Measurements from ENCODE around the gene RPRD1A. TPM values are rescaled to one million over a fixed set of nuclear protein-coding genes. Genes with fewer than 3 reads are reported as not detected.
"Not testable (repeated sequence)": the region's sequence is repeated elsewhere in the genome, so short reads cannot be mapped to it uniquely, and the experiment has no call there.

Gene RPRD1A
- total RNA-seq, 2 donors from 2014 or later: 30.6 to 31.1 TPM

DNA sequence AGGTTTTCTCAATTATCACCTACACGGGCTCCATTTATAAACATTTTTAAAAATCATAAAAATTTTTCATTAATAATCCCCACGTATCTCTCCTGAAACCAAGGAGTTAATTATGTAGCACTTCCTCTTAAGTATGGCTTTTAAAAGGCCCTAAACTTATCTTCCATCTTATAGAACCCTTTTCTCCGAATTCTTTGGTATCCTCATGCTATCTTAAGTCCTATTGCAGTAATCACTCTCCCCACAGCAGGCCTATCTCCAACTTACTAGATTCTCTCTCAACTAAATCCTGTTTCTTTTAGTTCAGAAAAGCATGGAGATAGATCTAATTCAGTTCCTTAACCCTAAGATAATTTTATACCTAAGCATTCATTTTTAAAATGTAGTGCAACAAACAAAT, 26.2 kb downstream of the RPRD1A start:
- H3K4me3 Mint-ChIP-seq: no peak overlapping the region
- peak overlapping the region; percentile 1 for H3K27ac Mint-ChIP-seq
- H3K27me3 Mint-ChIP-seq (ENCODE audit: low read depth): no peaks in the 10 kb centered on the region
- DNase-seq: no peak
- peaks cover 10 to 11% of the 10 kb centered on the region in 2 donors for H3K36me3 Mint-ChIP-seq (ENCODE audit: insufficient read depth in 2 of 2)
- peaks cover 5 to 6% of the 10 kb centered on the region in 2 donors for H3K9me3 Mint-ChIP-seq
- peaks cover 23% of the 10 kb centered on the region for H3K4me1 Mint-ChIP-seq (ENCODE audit: low read depth)
- no peak for ATAC-seq (replicated peaks in 1 of 2)

- Mint-ChIP-seq H3K4me1 (ENCODE audit: low read depth) (peaks cover 35% of the 10 kb centered on the region), H3K27me3 (ENCODE audit: low read depth) (no peaks in the 10 kb centered on the region), H3K27ac (no peak overlapping the region), H3K36me3 (ENCODE audit: insufficient read depth in 2 of 2) (peaks cover 11% of the 10 kb centered on the region in 2 donors), H3K9me3 (peaks cover 5 to 6% of the 10 kb centered on the region in 2 donors), H3K4me3 (no peak overlapping the region)
- DNase-seq (no peak), ATAC-seq (replicated peaks in 1 of 2) (no peak)
Measured at GRCh38 chr18:36038102-36038663, 29.2 kb downstream of the RPRD1A start.

DNA sequence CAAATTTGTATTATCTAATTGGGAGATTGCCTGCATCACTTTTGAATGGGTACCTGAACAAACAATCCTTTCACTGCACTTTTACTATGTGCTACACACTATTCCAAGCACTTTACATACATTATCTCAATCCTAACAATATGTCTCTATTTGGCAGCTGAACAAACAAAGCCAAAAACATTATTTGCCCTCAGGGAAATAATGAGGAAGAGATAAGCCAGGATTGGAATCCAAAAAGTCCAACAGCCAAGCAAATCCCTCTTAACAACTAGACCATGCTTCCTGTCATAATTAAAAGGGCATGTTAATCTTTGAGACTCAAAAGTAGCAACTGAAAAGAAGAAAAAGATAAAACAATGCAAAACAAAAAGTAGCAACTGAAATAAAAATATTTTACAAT, 32.1 kb downstream of the RPRD1A start:
- DNase-seq (no peak), ATAC-seq (replicated peaks in 1 of 2) (no peak)
- Mint-ChIP-seq H3K9me3 (peaks cover 5 to 6% of the 10 kb centered on the region in 2 donors), H3K27ac (no peak overlapping the region), H3K4me3 (no peak overlapping the region), H3K36me3 (ENCODE audit: insufficient read depth in 2 of 2) (peaks cover 11 to 16% of the 10 kb centered on the region in 2 donors), H3K4me1 (ENCODE audit: low read depth) (peaks cover 18% of the 10 kb centered on the region), H3K27me3 (ENCODE audit: low read depth) (no peaks in the 10 kb centered on the region)

DNA sequence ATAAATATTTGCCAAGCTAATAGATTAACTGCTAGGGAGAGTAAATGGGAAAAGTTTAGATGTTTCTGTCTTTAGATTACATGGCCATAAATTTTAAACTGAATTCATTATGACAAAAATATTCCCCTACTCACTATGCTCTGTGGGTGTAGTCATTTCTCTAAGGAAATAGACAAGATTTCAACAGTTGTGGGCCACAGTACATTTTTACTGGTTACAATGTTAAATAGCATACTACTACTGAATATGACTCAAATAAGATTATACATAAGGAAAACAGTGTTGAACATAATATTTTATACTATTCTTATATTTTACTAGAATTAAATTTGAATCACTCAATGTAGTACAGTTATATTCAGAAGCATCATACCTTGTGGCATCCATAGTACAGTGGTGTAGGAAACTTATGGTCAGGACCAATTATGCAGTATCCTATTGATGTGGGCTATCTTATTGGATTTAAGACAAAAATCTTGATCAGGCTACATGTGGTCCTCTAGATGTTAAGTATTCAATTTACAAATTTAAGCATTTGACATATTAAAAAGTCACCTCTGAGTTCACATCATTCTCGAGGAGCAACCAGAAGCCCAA, 33.0 kb downstream of the RPRD1A start:
- Mint-ChIP-seq H3K27me3 (ENCODE audit: low read depth) (no peaks in the 10 kb centered on the region), H3K36me3 (ENCODE audit: insufficient read depth in 2 of 2) (peaks cover 11 to 13% of the 10 kb centered on the region in 2 donors), H3K4me1 (ENCODE audit: low read depth) (peaks cover 19% of the 10 kb centered on the region), H3K27ac (no peak overlapping the region), H3K4me3 (no peak overlapping the region), H3K9me3 (peaks cover 3 to 5% of the 10 kb centered on the region in 2 donors)
- DNase-seq (no peak), ATAC-seq (replicated peaks in 1 of 2) (peak in 1 of 2 donors; percentile 49)

- Mint-ChIP-seq H3K4me1 (ENCODE audit: low read depth) (peaks cover 22% of the 10 kb centered on the region), H3K4me3 (no peak overlapping the region), H3K9me3 (no peaks in the 10 kb centered on the region), H3K36me3 (ENCODE audit: insufficient read depth in 2 of 2) (peaks cover 1 to 5% of the 10 kb centered on the region in 2 donors), H3K27me3 (ENCODE audit: low read depth) (no peaks in the 10 kb centered on the region), H3K27ac (no peak overlapping the region)
- no peak for ATAC-seq (replicated peaks in 1 of 2)
- DNase-seq: no peak
Measured at GRCh38 chr18:36031903-36032302, 35.5 kb downstream of the RPRD1A start.

DNA sequence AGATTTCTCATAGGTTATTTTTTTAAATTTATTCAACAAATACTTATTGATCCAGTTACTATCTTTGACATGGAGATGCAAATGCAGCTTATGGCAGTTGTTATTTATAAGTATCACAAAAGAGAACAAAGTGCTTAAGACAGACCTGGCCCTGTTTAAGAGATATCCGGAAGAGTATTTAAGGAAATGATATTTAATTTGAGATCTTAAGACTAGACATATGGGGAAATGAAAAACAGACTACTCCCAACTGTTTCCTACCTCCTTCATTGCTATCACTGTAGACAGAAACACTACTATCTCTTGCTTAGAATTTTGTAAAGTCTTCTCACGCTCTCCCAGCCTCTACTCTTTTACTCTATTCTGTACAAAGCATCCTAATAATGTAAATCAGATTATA, 36.0 kb downstream of the RPRD1A start:
- H3K9me3 Mint-ChIP-seq: no peaks in the 10 kb centered on the region
- H3K27me3 Mint-ChIP-seq (ENCODE audit: low read depth): no peaks in the 10 kb centered on the region
- no peak for DNase-seq
- ATAC-seq (replicated peaks in 1 of 2): no peak
- H3K4me1 Mint-ChIP-seq (ENCODE audit: low read depth): peaks cover 22% of the 10 kb centered on the region
- peaks cover 1 to 5% of the 10 kb centered on the region in 2 donors for H3K36me3 Mint-ChIP-seq (ENCODE audit: insufficient read depth in 2 of 2)
- H3K27ac Mint-ChIP-seq: no peak overlapping the region
- H3K4me3 Mint-ChIP-seq: no peak overlapping the region

DNA sequence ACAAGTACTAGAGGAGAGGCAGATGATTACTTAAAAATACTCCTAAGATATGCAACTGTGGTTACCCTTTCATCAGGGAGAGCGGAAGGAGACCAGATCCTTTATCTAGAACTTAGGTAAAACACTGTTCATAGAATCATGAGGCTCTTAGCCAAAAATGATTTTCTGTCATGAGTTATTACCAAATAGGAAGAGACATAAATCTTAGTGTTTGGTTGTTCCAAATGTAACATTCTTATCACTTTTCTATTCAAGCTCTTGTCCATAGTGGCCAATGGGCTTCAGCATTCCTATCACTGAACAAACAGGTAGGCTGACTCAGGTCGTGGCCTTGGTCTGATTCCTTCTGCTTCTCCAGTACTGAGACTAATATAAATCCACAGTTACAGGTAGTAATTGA, 38.5 kb downstream of the RPRD1A start:
- no peak for DNase-seq
- peaks cover 0 to 10% of the 10 kb centered on the region in 2 donors for H3K36me3 Mint-ChIP-seq (ENCODE audit: insufficient read depth in 2 of 2)
- H3K4me3 Mint-ChIP-seq: peak overlapping the region in 1 of 2 donors; percentile 29
- no peaks in the 10 kb centered on the region for H3K9me3 Mint-ChIP-seq
- peaks cover 8% of the 10 kb centered on the region for H3K4me1 Mint-ChIP-seq (ENCODE audit: low read depth)
- ATAC-seq (replicated peaks in 1 of 2): no peak
- H3K27ac Mint-ChIP-seq: peak overlapping the region; percentile 50
- H3K27me3 Mint-ChIP-seq (ENCODE audit: low read depth): no peaks in the 10 kb centered on the region

DNA sequence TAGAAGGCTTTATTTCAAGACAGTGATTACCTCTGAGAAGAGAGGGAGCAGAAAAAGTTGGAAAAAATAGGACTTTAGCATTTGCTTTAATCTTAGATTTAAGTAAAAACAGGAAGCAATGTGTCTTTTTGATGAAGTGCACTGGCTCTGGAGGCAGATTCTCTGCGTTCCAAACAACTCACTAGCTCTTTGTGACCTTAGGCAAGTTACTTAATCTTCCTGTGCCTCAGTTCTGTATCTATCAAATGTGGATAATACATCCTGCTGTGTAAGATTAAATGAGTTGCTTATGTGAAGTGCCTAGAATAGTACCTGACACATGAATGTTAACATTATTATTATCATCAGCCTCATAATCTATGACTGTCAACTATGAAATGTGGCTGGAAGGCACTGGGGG, 42.3 kb downstream of the RPRD1A start:
- Mint-ChIP-seq H3K4me3 (no peak overlapping the region), H3K4me1 (ENCODE audit: low read depth) (peaks cover 4% of the 10 kb centered on the region), H3K9me3 (no peaks in the 10 kb centered on the region), H3K27me3 (ENCODE audit: low read depth) (no peaks in the 10 kb centered on the region), H3K36me3 (ENCODE audit: insufficient read depth in 2 of 2) (peaks cover 0 to 5% of the 10 kb centered on the region in 2 donors), H3K27ac (no peak overlapping the region)
- no peak for ATAC-seq (replicated peaks in 1 of 2)
- no peak for DNase-seq

GRCh38 chr18:36024241-36024640, 43.1 kb downstream of the RPRD1A start:
- DNase-seq; H3K4me3 Mint-ChIP-seq; ATAC-seq (replicated peaks in 1 of 2); H3K4me1 Mint-ChIP-seq (ENCODE audit: low read depth); H3K27ac Mint-ChIP-seq; H3K9me3 Mint-ChIP-seq; H3K36me3 Mint-ChIP-seq (ENCODE audit: insufficient read depth in 2 of 2); H3K27me3 Mint-ChIP-seq (ENCODE audit: low read depth): not testable (repeated sequence)

DNA sequence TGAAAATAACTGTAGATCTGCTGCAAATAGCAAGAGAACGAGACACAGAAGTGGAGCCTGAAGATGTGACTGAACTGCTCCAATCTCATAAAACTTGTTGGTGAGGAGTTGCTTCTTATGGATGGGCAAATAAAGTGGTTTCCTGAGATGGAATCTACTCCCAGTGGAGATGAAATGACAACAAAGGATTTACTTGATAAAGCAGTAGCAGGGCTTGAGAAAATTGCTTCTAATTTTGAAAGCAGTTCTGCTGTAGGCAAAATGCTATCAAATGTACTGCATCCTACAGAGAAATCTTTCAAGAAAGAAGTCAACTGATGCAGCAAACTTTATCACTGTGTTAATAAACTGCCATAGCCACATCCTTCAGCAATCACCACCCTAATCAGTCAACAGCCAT, 44.0 kb downstream of the RPRD1A start:
- DNase-seq: no peak
- Mint-ChIP-seq H3K4me1 (ENCODE audit: low read depth) (no peaks in the 10 kb centered on the region), H3K27me3 (ENCODE audit: low read depth) (no peaks in the 10 kb centered on the region), H3K36me3 (ENCODE audit: insufficient read depth in 2 of 2) (peaks cover 0 to 5% of the 10 kb centered on the region in 2 donors), H3K4me3 (no peak overlapping the region), H3K9me3 (no peaks in the 10 kb centered on the region), H3K27ac (no peak overlapping the region)
- no peak for ATAC-seq (replicated peaks in 1 of 2)

DNA sequence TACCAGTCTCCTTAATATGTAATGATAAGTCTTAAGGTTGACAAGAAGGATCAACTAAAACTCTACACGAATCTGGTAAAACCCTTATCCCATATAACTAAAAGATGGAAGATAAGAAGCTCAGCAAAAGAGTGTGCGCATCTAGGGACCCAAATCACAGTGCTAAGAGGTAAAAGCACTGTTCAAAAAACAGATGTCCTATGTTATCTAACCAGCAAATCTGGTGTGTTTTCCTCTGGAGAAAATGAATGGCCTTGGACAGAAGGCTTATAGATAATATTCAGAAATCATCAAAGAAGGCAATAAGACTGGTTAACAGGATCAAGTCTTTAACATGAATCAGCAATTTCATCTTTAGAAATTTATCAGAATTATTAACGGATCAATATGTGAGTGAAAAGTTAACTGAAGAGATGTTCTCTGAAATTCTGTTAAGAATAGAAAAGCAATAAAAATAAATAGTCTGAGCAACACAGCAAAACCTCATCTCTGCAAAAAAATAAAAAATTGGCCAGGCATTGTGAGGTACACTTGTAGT, 47.1 kb downstream of the RPRD1A start:
- DNase-seq: no peak
- Mint-ChIP-seq H3K27ac (no peak overlapping the region), H3K4me3 (no peak overlapping the region), H3K36me3 (ENCODE audit: insufficient read depth in 2 of 2) (no peaks in the 10 kb centered on the region), H3K4me1 (ENCODE audit: low read depth) (no peaks in the 10 kb centered on the region), H3K27me3 (ENCODE audit: low read depth) (no peaks in the 10 kb centered on the region), H3K9me3 (no peaks in the 10 kb centered on the region)
- ATAC-seq (replicated peaks in 1 of 2): no peak

DNA sequence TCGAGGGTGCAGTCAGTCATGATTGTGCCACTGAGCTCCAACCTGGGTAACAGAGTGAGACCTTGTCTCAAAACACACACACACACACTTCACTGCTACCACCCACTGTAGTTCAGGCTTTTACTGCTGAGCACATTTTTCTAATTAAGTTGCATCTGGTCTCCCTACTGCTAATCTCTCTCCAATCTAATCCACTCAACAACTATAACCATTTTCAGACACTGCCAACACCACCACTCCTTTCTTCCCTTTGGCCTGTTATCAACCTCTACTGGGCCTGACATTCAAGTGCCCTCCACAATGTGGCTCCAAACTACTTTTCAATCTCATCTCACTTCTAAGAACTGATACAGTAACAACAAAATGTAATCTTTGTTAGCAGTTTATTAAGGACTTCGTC, 50.1 kb downstream of the RPRD1A start:
- Mint-ChIP-seq H3K4me1 (ENCODE audit: low read depth) (no peaks in the 10 kb centered on the region), H3K27ac (no peak overlapping the region)

DNA sequence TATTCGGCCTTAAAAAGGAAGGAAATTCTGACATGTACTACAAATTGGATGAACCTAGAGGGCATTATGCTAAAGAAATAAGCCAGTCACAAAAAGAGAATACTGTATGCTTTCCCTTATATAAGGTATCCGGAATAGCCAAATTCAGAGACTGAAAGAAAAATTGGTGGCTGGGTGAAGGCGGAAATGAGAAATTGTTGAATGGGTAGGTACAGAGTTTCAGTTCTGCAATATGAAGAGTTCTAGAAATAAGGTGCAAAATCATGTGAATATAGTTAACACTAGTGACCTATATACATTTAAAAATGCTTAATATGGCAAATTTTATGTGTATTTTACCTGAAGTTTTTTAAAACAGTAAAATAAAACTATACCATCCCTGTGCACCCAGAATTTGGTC, 51.7 kb downstream of the RPRD1A start:
- no peaks in the 10 kb centered on the region for H3K36me3 Mint-ChIP-seq (ENCODE audit: insufficient read depth in 2 of 2)
- DNase-seq (no peak), ATAC-seq (replicated peaks in 1 of 2) (no peak)
- H3K9me3 Mint-ChIP-seq: no peaks in the 10 kb centered on the region
- H3K4me1 Mint-ChIP-seq (ENCODE audit: low read depth): no peaks in the 10 kb centered on the region
- H3K4me3 Mint-ChIP-seq: no peak overlapping the region
- no peaks in the 10 kb centered on the region for H3K27me3 Mint-ChIP-seq (ENCODE audit: low read depth)
- H3K27ac Mint-ChIP-seq: no peak overlapping the region

More for the DNA sequence above, 50.1 kb downstream of the RPRD1A start:
- H3K4me3 Mint-ChIP-seq: no peak overlapping the region
- no peaks in the 10 kb centered on the region for H3K27me3 Mint-ChIP-seq (ENCODE audit: low read depth)
- no peaks in the 10 kb centered on the region for H3K9me3 Mint-ChIP-seq
- no peaks in the 10 kb centered on the region for H3K36me3 Mint-ChIP-seq (ENCODE audit: insufficient read depth in 2 of 2)
- ATAC-seq (replicated peaks in 1 of 2) (no peak), DNase-seq (no peak)

GRCh38 chr18:36012891-36013290, 54.5 kb downstream of the RPRD1A start:
- Mint-ChIP-seq H3K9me3 (no peaks in the 10 kb centered on the region), H3K4me3 (no peak overlapping the region), H3K4me1 (ENCODE audit: low read depth) (no peaks in the 10 kb centered on the region), H3K27me3 (ENCODE audit: low read depth) (no peaks in the 10 kb centered on the region), H3K27ac (no peak overlapping the region), H3K36me3 (ENCODE audit: insufficient read depth in 2 of 2) (no peaks in the 10 kb centered on the region)
- ATAC-seq (replicated peaks in 1 of 2) (no peak), DNase-seq (no peak)
